DMS79 (cell line): ENCODE results near the gene PYGM.
"Not testable (repeated sequence)": the region's sequence is repeated elsewhere in the genome, so short reads cannot be mapped to it uniquely, and the experiment has no call there.

Experiments used
- DNase-seq: peaks from one replicate; lab custom pipeline; 2025; lab: John Stamatoyannopoulos, UW

Gene PYGM

DNA sequence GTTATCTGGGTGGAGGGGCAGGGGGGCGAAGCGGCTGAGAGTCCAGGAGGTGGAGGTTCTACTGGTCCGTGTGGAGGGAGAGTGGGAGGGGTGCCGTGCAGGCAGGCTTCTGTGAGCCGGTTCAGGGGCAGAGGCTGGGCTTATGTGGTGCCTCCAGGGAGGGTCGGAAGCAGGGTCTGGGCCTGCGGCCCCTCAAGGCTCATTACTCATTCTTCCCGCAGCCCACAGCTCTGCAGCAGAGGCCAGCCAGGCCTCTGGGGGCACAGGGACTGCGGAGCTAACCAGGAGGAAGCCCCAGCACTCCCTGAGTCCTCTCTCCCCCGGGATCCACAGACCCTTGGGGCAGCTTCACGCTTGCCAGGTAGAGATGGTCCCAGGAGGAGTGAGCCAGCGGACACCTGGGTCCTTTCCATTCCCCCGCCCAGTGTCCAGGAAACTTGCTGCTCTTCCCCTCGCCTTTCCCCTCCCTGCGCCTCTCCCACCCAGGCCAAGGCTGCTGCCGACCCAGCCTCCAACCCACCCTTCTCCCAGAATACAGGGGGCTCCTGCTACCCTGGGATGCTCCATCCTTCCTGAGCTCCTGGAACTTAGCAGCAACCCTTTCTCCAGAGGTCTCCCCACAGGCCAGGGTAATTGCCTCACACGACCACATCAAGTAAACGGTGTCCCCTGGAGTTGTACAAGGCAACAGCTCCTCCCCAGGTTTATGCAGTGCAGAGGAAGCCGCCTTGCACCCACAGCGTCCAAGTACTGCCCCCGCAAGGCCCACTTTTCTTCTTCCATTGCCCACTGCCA is 43.1 kb downstream of the PYGM start:
- DNase-seq = no peak

DNA sequence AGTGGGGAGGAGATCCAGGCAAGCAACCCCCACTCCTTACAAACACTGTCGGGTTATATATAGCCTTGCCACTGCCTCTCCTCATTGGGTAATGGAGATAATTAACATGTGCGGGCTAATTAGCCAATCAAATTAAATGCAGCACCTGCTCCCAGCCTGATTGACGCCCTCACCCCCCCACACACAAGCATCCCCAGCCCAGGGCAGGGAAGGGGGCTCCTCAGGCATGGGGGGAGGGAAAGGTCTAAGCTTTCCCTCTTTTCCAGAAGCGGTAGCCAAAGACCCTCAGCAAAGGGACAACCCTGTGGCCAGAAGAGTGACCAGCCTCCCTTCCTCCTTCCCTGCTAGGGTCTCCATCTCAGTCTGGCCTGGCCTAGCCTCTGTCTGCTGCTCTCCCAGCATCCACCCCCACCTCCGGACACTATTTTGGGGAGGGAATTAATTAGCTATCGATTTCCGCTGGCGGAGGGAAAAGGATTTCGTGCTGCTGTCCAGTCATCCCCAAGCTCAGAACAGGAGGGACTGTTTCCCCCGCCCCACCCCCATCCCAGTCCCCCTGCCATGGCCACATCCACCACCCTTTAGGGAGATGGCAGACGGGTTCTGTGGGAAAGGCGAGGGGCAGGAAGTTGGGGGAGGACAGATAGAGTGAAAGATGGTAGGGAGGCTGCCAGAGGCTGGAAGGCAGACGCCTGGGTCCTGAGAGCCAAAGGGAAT is 43.9 kb downstream of the PYGM start:
- DNase-seq = no peak

DNA sequence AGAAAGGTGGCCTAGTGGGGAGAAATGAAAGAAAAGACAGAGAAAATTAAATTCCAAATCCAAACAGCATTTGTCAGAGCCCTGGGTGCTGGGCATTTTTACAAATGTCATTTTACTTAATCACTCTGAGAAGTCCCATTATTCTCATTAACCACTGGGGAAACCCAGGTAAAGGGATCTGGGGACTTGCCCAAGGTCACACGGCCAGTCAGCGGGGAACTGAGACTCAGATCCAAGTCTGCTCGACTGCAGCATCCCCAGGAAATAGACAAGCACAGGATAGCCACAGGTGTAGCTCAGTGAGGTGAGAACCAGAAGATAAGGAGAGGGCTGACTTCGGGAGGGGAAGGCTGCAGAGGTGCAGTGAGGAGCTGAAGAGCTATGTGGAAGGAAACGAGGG is 44.7 kb downstream of the PYGM start:
- no peak for DNase-seq

DNA sequence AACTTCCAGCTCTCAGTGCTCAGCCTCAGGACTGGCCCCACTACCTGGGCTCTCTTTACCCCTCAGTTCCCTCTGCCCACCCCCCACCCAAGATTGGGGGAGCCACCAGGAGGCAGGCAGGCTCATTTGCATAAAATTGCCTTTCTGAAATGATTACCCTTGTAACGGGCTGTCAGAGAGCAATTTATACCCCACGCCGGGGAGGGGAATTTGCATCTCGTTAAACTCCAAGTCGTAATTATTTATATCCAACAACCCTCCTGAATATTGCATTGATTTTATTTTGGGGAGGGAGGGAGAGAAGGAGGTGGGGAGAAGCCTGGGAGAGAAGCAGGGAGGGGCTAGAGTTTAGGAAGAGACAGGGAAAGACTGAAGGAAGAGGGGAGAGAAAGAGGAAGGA is 45.1 kb downstream of the PYGM start:
- DNase-seq = no peak

DNA sequence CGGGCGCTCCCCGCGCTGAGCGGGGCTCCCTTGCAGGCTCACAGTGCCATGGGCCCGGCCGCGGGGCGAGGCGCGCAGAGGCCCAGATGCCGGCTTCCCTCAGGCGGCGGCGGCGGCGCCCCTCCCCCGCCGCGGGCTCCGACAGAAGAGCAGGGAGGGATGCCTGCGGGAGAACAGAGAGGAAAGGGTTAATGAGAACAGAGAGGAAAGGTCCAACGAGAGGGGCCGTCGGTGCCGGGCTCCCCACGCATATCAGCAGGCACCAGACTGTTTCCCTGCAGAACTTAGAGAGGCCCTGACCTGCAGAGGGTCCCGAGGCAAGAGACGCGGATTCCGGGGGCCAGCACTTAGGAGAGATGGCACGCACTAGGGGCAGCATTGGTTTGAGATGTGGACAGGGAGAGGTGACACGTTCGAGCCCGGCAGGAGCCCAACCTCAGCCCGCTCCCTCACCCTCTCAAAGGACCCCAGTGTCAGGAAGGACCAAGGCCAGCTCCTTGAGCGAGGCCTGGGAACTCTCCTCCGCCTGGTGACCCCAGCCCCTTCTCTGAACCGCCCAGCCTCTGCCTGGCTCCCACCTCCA is 45.9 kb downstream of the PYGM start:
- DNase-seq = no peak

DNA sequence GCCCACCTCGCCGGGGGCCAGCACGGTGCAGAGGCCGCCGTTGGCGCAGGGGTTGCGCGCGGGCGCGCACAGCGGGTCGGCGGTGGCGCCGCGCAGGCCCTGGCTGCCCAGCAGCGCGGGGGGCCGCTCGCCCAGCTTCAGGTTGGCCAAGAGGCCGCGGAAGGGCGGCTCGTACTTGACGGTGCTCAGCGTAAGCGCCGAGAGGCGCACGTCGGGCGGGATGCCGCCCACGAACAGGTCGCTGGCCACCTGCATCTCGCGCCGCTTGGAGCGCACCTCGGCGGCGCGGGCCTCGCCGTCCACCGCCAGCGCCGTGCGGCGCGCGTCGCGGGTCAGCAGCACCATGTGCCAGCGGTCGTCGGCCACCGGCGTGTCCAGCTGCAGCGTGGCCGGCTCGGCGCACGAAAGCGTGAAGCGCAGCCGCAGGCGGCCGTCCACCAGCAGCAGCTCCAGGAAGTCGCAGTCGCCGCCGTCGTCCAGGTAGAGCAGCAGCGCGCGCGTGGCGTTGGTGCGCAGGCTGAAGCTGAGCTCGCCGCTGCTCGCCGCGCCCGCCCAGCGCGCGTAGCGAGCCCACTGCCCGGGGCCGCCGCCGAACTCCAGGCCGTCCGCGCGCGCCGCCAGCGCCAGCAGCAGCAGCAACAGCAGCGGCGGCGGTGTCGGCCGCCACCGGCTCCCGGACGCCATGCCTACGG is 46.6 kb downstream of the PYGM start:
- no peak for DNase-seq

DNA sequence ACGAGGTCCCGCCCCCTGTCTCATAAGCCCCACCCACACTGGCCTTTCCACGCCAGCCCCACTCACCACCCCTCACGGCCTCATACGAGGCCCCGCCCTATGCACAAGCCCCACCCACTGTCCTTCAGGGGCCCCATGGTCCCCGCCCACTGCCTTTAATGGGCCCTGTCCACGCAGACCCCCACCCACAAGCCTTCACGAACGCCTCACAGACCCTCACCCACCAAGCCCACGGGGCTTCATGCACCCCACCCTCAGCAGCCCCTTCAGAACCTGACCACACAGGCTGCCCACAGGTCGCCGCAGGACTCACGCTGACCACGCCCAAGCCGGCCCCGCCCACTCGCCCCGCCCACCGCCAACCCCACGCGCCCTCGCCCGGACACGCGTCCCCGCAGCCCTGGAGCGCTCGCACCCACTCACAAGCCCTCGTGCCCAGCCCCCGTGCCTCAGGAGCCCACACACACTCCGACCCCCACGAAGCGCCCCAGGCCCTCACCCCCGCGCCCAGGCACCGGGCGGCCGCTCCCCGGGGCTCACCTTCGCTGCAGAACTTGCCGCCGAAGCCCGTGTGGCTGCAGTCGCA is 47.3 kb downstream of the PYGM start:
- DNase-seq = no peak

DNA sequence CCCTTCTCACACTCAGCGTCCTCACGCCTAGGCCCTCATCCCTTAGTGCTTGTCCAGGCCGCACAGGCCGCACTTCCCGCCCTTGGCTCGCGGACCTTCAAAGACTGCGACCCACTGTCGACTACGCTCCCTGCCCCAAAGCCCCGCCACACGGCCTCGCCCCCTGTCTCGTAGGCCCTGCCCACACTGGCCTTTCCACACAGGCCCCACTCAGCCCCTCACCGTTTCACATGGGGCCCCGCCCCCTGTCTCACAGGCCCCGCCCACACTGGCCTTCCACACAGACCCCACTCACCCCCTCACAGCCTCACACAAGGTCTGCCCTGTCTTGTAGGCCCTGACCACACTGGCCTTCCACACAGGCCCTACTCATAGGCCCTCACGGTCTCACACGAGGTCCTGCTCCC is 47.8 kb downstream of the PYGM start:
- no peak for DNase-seq

DNA sequence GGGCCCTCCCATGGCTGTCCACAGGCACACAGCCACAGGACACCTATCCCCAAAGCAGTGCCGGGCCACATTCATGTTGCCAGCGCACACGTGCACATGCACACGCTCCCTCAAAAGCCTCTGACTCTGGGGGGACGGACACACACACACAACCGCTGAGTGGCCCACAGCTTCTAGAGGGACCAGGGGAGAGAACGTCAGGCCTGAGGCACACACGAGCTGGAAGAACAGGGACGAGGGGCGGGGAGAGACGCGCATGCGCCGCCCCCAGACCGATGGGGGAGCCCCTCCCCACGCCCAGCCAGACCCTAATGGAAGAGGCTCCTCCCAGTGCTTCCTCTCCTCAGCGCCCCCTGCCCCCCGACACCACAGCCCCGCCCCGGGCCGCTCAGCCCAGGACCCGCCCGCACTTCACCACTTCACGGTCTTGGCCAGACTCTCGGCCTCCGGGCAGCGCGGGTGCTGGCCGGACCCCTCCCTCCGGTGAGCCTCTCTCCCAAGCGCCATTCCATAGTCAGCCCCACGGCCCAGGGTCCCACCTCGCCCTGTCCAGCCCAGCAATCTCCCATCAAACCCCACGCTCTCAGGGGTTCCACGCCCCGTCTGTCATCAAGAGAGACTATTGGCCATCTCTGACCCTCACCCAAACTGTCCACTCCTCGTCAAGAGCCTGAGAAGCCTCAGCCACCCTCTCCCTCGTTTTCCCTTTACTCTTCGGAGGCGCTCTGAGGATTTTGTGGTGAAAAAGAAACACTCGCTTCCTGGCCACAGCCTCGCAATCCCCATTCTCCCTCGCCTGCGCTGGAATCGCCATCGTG is 48.4 kb downstream of the PYGM start:
- DNase-seq = no peak

DNA sequence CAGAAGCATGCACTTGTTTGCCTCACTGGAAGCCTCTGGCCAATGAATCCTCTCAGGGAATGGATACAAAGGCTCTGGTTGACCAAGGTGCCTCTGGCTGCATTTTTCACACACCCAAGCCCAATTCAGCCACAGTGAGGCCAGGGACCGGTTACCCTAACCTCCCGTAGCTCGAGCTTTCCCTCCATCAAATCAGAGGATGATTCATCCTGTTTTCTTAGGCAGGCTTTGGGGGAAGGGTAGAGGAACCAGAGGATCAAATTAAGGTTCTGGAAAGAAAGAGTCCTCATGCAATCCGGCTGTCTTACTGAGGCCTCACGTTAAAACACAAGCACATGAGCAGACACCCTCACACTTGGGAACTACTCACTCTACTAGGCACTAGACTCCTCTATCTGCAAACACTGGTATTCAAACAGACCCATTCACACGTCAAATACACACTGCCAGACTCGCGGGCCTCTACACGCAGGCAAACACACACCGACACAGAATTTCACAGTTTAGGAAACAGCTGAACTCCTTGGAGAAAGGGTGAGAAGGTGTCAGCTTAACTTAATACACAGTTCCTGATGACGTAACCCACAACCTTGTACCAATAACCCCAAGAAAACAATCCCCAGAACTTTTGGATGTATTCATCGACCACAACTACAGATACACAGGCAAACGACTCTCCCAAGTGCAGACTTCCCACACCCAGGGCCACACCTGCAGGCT is 49.2 kb downstream of the PYGM start:
- DNase-seq = no peak

DNA sequence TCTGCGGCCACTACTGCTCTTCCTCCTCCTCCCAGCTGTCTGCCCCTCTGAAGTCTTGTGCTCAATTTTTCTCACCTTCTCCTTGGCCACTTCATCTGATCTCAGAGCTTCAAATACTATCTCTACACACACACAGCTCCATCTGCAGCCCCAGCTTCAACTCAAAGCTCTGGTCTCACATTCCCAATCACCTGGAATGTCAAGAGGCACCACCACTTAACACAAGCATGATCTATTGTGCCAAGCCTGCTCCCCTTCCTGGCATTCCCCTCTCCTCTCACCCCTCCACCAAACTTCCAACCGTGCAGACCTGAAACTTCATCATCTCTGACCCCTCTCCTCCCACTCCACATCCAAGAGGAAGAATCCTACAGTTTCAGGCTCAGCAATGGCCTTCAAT is 54.3 kb downstream of the PYGM start:
- DNase-seq = no peak

DNA sequence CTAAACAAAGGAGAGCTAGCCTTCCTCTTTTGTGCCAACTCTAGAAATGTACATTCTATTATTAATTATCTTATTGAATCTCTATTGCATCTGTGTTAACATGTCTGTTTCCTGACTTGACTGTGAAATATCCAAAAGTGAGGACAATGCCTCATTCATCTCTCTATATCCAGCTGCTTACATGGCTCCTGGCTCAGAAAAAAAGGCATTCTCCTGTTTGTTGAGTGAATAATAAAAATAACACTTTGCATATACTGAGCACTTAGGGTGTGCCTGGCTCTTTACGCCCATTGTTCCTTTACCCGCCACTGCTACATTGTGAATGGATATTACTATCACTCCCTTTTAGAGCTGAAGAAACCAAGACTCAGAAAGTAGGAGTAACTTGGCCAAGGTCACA is 56.7 kb downstream of the PYGM start:
- no peak for DNase-seq

DNA sequence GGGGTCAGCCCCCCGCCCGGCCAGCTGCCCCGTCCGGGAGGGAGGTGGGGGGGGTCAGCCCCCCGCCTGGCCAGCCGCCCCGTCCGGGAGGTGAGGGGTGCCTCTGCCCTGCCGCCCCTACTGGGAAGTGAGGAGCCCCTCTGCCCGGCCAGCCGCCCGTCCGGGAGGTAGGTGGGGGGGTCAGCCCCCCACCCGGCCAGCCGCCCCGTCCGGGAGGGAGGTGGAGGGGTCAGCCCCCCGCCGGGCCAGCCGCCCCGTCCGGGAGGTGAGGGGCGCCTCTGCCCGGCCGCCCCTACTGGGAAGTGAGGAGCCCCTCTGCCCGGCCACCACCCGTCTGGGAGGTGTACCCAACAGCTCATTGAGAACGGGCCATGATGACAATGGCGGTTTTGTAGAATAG is 57.8 kb downstream of the PYGM start:
- DNase-seq = not testable (repeated sequence)

DNA sequence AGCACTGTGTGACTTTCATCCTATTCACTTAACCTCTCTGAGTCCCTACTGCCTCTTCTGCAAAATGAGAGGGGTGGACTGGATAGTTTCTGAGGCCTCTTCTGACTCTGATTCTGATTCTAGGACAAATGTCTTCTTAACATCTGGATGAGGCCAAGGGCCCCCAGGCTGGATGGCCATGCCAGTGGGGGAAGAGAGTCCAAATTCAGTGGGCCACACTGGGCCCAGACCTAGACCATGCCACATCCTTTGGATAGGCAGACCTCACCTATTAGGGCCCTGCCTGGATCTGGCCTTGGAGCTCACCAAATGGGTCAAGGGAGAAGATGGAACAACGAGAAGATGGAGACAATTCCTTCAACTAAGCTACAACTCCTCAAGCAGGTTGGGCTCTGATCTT is 61.3 kb downstream of the PYGM start:
- no peak for DNase-seq

DNA sequence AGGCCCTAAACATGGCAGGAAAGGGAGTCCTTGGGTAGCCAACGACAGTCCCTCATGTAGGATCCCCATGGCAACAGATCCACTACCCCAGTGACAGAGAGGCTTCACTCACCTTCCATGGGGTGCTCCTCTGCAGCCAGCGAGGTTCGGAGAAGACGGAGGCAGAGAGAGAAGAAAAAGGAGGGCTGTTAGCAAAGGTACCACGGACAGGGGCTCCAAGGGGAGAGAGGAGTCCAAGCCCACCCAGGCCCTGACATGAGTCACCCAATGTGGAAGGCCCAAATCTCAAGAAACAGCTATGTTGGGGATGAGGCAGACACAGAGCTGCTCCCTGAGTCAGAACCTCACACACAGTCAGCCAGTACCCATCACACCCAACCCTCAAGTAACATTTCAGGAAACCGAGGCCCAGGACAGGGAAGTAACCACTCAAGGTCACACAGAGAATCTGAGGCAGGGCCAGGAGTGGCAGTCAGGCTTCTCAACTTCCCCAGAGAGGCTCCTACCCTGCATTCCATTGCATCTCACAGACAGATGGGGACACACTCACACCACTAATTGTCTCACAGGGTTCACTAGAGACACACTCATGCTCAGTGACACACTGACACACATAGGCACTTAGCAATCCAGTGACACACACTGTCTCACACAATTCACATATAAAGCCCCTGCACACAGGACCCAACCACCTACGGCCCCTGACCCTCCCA is 62.0 kb downstream of the PYGM start:
- no peak for DNase-seq
